ENCODE data around the gene NKX2-4.

DNA sequence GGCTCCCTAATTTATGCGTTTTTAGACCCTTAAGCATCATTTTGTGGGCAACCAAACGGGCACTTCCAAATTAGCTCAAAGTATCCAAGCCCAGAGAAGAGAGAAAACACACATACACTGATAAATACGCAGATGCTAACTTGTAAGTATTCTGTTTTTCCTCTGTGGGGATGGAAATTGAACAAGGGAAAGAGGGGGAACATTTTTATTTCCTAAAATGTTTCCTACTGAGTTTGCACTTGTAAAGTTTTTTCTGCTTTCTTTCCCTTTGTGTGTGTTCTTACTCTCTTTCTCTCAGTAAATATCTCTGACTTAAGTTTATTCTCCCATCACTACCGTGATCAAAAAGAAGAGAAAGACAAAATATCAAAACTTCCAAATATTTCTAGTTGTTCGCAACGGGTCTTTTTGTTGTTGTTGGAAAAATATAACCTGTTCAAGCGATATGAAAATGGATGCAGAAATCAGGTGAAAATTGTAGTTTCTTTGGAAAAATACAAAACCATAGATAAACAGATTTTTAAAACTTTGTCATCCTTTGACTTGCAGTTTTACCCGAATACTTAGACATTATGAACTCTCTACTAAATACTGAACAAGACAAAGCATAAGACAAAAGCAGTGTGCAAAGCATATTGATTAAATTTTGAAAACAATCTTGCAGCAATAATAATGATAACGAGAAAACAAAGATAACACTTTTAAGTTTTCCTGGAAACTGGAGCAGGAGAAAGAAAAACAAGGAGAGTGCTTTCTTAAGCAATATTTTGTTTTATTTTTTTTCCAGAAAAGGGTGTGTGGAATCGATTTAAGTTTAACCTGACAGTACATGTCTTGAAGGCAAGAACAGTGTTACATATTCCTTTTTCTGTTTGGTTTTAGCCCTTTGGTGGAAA, 1.0 kb upstream of the NKX2-4 start:
- TF ChIP-seq EZH2phosphoT487 (IDR thresholded peaks at IDR 0.05; ENCODE audit: low read length) = no peak
- TF ChIP-seq, protein P1, sequence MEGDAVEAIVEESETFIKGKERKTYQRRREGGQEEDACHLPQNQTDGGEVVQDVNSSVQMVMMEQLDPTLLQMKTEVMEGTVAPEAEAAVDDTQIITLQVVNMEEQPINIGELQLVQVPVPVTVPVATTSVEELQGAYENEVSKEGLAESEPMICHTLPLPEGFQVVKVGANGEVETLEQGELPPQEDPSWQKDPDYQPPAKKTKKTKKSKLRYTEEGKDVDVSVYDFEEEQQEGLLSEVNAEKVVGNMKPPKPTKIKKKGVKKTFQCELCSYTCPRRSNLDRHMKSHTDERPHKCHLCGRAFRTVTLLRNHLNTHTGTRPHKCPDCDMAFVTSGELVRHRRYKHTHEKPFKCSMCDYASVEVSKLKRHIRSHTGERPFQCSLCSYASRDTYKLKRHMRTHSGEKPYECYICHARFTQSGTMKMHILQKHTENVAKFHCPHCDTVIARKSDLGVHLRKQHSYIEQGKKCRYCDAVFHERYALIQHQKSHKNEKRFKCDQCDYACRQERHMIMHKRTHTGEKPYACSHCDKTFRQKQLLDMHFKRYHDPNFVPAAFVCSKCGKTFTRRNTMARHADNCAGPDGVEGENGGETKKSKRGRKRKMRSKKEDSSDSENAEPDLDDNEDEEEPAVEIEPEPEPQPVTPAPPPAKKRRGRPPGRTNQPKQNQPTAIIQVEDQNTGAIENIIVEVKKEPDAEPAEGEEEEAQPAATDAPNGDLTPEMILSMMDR (IDR thresholded peaks at IDR 0.05; ENCODE audit: low read length) = no peak
